Measurements from ENCODE around the gene TJP3.

TJP3 gene

DNA sequence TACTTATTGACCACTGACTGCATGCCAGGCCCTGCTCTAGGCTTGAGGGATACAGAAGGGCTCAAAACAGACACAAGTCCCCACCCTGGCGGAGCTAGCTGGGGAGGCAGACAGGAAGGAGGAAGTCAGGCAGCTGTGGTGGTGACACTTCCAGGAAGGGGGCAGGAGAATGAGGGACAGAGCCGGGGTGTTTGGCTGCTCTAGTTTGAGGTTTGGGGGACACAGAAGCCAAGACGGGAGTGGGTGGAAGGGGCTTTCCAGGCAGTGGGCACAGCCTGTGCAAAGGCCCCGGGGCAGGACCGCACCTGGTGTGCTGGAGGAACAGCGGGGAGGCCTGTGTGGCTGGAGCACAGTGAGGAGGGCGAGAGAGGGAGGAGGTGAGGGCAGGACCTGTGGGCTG, 58.3 kb downstream of the TJP3 start:
- DNase-seq (ENCODE audit: low read depth) = no peak

GRCh38 chr19:3767050-3767449, 58.9 kb downstream of the TJP3 start:
- no peak for DNase-seq (ENCODE audit: low read depth)

DNA sequence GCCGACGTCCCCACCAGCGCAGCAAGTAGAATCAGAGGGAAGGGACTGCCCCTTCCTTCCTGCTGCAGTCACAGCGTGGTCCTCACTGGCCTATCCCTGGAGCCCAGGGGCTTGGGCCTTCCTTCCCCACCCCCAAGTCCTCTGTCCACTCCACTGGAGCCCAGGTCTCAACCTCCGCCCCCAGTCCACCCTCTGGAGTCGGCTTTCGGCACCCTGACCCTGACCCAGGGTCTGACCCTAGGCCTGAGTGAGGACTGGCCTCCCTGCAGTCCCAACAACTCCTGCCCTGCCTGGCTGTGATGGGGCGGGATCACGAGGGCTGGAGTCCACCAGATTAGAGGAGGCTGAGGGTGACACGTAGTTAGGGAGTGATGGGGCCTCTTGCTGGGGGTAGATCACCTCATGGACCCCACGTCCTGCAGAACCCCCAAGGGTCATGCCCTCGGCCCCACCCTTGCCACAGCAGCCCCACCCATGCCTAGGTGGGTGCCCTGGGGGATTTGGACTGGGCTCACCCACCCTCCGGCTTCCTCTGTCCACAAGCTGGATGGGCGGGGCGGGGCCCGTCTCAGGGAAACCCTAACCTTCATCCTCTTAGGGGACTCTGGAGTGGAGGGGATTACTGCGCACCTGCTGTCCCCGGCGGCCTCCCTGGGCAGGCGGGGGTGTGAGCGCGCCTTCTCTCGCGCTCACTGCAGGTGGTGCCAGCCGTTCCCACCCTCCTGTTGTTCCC, 60.0 kb downstream of the TJP3 start:
- no peak for DNase-seq (ENCODE audit: low read depth)

GRCh38 chr19:3768748-3769099, 60.5 kb downstream of the TJP3 start:
- DNase-seq (ENCODE audit: low read depth) = no peak

DNA sequence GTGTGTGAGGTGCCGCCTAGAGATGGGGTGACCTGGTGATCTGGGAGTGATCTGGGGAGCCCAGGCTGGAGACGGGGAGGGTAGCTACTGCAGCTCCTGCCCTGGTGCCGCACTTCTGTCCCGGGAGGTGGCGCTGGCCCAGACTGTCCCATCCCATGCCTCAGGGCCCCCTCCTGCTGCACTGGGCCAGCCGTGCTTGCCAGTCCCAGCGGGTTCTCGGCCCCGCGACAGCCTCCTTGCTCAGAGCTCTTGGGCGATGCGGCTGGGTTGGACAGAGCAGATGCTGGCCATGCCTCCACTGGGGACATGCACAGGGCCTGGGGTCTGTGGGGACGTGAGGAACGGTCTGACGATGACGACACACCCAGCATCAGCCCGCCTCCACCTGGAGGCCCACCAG, 61.3 kb downstream of the TJP3 start:
- no peak for DNase-seq (ENCODE audit: low read depth)

GRCh38 chr19:3770136-3770999, 62.2 kb downstream of the TJP3 start:
- no peak for DNase-seq (ENCODE audit: low read depth)

DNA sequence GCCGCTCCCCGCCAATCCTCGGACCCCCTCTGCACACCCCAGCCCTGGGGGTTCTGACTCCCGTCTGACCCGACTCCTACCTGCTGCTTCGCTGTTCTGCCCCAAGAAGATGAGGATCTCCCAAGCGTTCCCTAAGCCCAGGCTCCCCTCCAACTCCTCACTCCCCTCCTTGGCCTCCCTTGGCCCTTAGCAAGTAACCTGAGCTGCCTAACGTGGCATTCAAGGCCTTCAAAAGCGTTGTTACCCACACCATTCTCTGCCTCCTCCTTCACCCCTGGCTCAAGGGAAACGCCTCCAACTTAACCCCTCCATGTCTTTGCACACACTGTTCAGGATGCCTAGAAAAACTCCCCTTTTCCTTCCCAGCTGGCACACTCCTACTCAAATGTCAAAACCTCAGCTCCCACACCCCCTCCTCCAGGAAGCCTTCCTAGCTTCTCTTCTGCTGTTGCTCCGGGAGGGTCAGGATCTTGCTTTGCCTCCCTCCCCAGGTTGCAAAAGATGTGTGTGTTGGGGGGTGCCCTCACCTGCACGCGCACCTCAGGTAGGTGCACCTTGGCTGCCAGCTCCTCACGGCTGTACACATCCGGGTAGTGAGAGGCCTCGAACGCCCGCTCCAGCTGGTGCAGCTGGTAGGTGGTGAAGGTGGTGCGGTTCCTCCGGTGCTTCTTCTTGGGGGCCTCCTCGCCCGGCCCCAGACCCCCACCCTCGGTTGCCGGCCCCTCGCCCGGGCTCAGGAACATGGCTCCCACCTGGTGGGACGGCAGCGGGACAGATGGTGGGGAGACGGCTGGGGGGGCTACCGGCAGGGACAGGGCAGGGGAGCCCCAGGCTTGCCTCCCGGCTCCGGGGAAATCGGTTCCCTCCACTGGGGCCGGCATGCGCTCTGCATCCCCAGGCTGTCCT, 63.1 kb downstream of the TJP3 start:
- no peak for DNase-seq (ENCODE audit: low read depth)

DNA sequence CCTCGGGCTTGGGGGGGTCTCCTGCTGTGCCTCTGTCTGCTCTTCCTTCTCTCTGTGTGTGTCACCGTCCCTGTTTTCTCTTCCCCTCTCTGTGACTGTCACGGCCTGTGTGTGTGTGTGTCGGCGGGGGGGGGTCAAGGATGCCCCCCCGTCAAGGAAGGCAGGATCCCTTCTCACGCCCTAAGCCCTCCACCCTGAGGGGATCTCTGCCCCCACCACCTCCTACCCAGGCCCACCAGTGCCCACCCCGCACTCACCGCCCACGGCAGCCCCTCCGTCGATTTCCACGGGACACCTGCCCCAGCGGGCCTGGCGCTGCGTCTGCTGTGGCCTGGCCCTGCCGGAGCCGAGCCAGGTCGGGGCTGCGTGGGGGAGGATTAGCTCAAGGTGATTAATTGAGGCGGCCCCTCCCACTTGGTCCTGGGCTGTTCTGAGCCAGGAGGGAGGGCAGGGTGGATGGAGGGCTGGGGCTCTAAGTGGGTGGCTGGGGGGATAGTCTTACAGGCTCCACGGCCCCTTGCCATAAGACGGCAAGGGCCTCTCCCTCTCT, 63.8 kb downstream of the TJP3 start, which contains the start of gene RAX2:
TSS of gene RAX2 (minus strand) at position 323 of the 550 bp plus-strand sequence. CDS start 486 bp downstream, outside the sequence.
- no peak for DNase-seq (ENCODE audit: low read depth)

DNA sequence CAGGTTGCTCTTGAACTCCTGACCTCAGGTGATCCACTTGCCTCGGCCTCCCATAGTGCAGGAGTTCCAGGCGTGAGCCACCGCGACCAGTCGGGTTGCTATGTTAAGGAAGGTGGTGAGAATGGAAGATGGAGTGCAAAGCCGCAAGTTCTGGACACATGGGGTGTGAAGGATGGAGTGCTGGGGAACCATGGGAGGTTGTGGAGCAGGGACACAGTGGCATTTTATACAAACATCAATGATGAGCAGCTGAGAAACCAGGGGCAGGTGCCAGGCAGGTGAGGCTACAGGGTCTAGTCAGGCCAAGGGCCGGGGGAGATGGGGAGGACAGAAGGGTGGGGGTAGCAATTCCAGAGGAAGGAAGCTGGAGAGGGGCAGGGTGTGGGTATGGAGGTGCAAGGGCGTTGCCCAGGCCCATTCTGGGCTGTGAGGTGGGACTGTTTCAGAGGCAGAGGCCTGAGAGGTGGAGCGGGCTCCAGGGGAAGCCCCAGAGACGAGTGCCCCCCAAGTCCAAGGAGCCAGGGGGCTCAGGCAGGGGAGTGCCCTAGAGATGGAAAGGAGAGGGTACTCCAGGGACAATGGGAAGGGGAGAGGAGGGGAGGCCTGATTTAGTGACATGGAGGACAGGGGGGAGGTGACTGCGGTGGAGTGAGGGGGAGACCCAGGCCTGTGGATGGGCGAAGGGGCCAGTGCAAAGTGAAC, 65.8 kb downstream of the TJP3 start:
- DNase-seq (ENCODE audit: low read depth) = no peak

- no peak for DNase-seq (ENCODE audit: low read depth)
These were observed 66.6 kb downstream of the TJP3 start for GRCh38 chr19:3774621-3775373.

DNA sequence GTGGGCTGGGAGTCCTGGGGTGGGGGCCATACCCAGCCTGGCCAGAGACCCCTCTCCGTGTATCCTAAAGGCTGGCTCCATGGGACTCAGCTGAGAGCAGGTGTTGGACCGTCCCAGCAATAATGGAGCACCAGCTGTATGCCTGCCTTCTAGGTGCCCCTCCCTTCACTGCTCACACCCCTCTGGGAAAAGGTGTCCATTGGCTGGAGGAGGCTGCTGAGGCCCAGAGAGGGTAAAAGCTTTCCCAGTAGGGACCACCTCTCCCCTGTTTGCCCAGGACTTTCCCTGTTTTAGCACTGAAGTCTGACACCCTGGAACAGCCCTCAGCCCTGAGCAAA, 67.2 kb downstream of the TJP3 start:
- DNase-seq (ENCODE audit: low read depth) = no peak

- DNase-seq (ENCODE audit: low read depth) = no peak
These were observed 67.6 kb downstream of the TJP3 start for GRCh38 chr19:3775831-3776230.

DNA sequence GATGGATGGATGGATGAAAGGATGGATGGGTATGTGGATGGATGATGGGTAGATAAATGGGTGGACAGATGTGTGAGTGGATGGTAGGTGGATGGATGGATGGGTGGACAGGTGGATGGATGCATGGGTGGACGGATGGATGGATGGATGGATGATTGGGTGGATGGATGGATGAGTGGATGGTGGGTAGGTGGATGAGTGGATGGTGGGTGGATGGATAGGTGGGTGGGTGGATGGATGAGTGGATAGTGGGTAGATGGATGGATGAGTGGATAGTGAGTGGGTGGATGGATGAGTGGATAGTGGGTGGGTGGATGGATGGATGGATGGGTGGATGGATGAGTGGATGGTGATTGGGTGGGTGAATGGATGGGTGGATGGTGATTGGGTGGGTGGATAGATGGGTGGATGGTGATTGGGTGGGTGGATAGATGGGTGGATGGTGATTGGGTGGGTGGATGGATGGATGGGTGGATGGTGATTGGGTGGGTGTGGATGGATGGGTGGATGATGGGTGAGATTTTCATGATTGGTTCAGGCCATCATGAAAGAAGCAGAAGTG, 68.4 kb downstream of the TJP3 start:
- DNase-seq (ENCODE audit: low read depth) = no peak

DNA sequence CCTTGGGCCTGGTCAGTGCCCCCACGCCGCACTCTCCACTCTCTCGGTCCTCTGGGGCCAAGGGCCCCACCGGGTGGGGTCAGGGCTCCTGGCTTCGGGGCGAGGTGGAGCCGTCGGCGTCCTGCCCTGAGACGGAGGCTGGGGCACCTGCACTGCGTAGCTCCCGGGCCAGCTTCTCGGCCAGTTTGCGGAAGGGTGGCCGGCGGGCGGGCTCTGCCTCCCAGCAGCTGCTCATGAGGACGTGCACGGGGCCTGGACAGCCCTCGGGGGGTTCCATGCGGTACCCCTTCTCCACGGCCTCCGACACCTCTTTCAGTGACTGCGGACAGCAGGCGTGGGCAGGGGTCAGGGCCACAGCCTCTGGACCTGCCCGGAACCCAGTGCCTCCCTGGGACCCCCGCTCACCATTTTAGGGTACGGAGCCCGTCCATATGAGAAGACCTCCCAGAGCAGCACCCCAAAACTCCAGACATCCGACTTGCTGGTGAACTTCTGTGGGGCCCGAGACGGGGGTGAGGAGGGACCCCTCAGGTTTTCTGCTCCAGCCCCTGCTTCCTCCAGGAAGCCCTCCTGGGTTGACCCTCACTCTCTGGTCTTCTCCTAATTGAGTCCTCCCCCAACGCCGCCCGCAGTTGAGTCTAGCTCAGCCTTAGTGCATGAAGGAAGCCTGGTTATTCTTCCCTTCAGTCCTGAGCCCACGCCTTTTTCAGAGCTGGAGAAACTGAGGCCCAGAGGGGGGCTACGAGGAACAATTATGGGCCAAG, 70.1 kb downstream of the TJP3 start:
- DNase-seq (ENCODE audit: low read depth) = no peak

- DNase-seq (ENCODE audit: low read depth) = no peak
These were observed 70.9 kb downstream of the TJP3 start for GRCh38 chr19:3778899-3779723.

GRCh38 chr19:3780786-3781304, 72.7 kb downstream of the TJP3 start:
- no peak for DNase-seq (ENCODE audit: low read depth)

- DNase-seq (ENCODE audit: low read depth) = no peak
These were observed 73.4 kb downstream of the TJP3 start for GRCh38 chr19:3781603-3782002.

DNA sequence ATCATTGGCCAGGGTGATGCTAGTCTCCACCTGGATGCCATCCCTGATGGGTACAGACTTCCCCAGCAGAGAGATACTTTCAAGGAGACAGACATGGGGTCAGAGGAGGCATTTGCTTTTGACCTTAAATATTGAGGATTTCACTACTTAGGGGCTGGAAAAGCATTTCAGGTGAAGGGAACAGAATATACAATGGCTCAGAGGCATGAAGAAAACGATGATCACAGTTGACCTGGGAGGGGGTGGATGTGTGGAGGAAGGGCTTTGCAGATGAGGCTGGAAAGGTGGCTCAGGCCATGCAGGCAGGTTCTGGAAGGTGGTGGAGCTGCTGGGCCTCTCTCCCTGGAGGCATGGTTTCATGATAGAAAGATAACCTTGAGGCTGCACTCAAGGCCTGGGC, 74.1 kb downstream of the TJP3 start:
- DNase-seq (ENCODE audit: low read depth) = no peak

GRCh38 chr19:3782903-3783302, 74.7 kb downstream of the TJP3 start:
- DNase-seq (ENCODE audit: low read depth) = no peak

Data from CMK (cell line).